ENCODE data around the gene STAG1. TPM values are rescaled to one million over a fixed set of nuclear protein-coding genes. Genes with fewer than 3 reads are reported as not detected.

Gene STAG1
- polyA plus RNA-seq, 1 donor from 2014 or later = 30.8 TPM

GRCh38 chr3:136545664-136546268, 206.4 kb downstream of the STAG1 start:
- no peaks in the 10 kb centered on the region for H4K20me1 ChIP-seq (ENCODE audit: insufficient read depth)
- H3K27ac ChIP-seq (ENCODE audit: low read length) = no peak overlapping the region
- no peaks in the 10 kb centered on the region for H3F3A ChIP-seq (ENCODE audit: insufficient read depth, low read length, poor library complexity, severe bottlenecking)
- H3K27me3 ChIP-seq (ENCODE audit: insufficient read depth, low read depth, low read length) = no peaks in the 10 kb centered on the region
- no peaks in the 10 kb centered on the region for H3K9me2 ChIP-seq (ENCODE audit: insufficient read depth, low read length)
- no peaks in the 10 kb centered on the region for H3K79me2 ChIP-seq (replicated peaks; ENCODE audit: insufficient read depth, low read length)
- H3K36me3 ChIP-seq (ENCODE audit: insufficient read depth, low read length) = no peaks in the 10 kb centered on the region
- no peak overlapping the region for H2AFZ ChIP-seq (ENCODE audit: low read depth, low read length)
- H3K4me2 ChIP-seq (ENCODE audit: low read length) = no peak overlapping the region
- no peak overlapping the region for H3K9ac ChIP-seq (ENCODE audit: low read length)
- no peak for TF ChIP-seq TAF1 (IDR thresholded peaks at IDR 0.05; ENCODE audit: low read depth)
- peak; percentile 49 for TF ChIP-seq SMC3 (conservative IDR thresholded peaks at IDR 0.05; ENCODE audit: poor library complexity)
- TF ChIP-seq, protein P1, sequence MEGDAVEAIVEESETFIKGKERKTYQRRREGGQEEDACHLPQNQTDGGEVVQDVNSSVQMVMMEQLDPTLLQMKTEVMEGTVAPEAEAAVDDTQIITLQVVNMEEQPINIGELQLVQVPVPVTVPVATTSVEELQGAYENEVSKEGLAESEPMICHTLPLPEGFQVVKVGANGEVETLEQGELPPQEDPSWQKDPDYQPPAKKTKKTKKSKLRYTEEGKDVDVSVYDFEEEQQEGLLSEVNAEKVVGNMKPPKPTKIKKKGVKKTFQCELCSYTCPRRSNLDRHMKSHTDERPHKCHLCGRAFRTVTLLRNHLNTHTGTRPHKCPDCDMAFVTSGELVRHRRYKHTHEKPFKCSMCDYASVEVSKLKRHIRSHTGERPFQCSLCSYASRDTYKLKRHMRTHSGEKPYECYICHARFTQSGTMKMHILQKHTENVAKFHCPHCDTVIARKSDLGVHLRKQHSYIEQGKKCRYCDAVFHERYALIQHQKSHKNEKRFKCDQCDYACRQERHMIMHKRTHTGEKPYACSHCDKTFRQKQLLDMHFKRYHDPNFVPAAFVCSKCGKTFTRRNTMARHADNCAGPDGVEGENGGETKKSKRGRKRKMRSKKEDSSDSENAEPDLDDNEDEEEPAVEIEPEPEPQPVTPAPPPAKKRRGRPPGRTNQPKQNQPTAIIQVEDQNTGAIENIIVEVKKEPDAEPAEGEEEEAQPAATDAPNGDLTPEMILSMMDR (IDR thresholded peaks at IDR 0.05; ENCODE audit: poor library complexity, severe bottlenecking) = peak; percentile 53
- no peak for TF ChIP-seq EZH2 (IDR thresholded peaks at IDR 0.05; ENCODE audit: borderline replicate concordance, insufficient read depth, low read length, poor library complexity, severe bottlenecking)
- TF ChIP-seq RAD21 (conservative IDR thresholded peaks at IDR 0.05) = peak; percentile 52
- H3K9me3 ChIP-seq (ENCODE audit: low read length) = no peaks in the 10 kb centered on the region
- no peak overlapping the region for H3K4me3 ChIP-seq (ENCODE audit: low read length)

DNA sequence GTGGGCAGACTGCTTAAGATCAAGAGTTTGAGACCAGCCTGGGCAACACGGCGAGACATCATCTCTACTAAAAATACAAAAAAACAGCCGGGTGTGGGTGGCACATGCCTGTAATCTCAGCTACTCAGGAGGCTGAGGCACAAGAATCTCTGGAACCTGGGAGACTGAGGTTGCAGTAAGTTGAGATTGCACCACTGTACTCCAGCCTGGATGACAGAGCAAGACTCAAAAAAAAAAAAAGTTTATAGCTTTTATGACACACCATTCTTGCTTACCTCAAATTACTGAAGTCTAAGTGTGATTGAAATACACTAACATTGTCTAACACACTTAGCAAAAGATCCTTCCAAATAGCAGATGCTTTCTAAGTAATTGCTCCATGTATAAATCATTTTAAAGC, 207.6 kb downstream of the STAG1 start:
- no peaks in the 10 kb centered on the region for H4K20me1 ChIP-seq (ENCODE audit: insufficient read depth)
- H3K9me2 ChIP-seq (ENCODE audit: insufficient read depth, low read length) = no peaks in the 10 kb centered on the region
- TF ChIP-seq EZH2 (IDR thresholded peaks at IDR 0.05; ENCODE audit: borderline replicate concordance, insufficient read depth, low read length, poor library complexity, severe bottlenecking) (no peak), SMC3 (conservative IDR thresholded peaks at IDR 0.05; ENCODE audit: poor library complexity) (no peak), RAD21 (conservative IDR thresholded peaks at IDR 0.05) (no peak), TAF1 (IDR thresholded peaks at IDR 0.05; ENCODE audit: low read depth) (no peak), REST (IDR thresholded peaks at IDR 0.05; ENCODE audit: borderline replicate concordance) (no peak), EP300 (conservative IDR thresholded peaks at IDR 0.05; ENCODE audit: poor library complexity, severe bottlenecking) (no peak), POLR2AphosphoS5 (IDR thresholded peaks at IDR 0.05) (no peak), MXI1 (conservative IDR thresholded peaks at IDR 0.05; ENCODE audit: poor library complexity, severe bottlenecking) (no peak)
- TF ChIP-seq, protein P1 (IDR thresholded peaks at IDR 0.05; ENCODE audit: poor library complexity, severe bottlenecking) = no peak
- no peak overlapping the region for H3K9ac ChIP-seq (ENCODE audit: low read length)
- no peaks in the 10 kb centered on the region for H3K79me2 ChIP-seq (replicated peaks; ENCODE audit: insufficient read depth, low read length)
- no peak overlapping the region for H3K4me2 ChIP-seq (ENCODE audit: low read length)
- no peaks in the 10 kb centered on the region for H3K36me3 ChIP-seq (ENCODE audit: insufficient read depth, low read length)
- no peaks in the 10 kb centered on the region for H3K9me3 ChIP-seq (ENCODE audit: low read length)
- no peaks in the 10 kb centered on the region for H3F3A ChIP-seq (ENCODE audit: insufficient read depth, low read length, poor library complexity, severe bottlenecking)
- no peak overlapping the region for H2AFZ ChIP-seq (ENCODE audit: low read depth, low read length)
- no peaks in the 10 kb centered on the region for H3K27me3 ChIP-seq (ENCODE audit: insufficient read depth, low read depth, low read length)
- no peak overlapping the region for H3K27ac ChIP-seq (ENCODE audit: low read length)
- no peak overlapping the region for H3K4me3 ChIP-seq (ENCODE audit: low read length)

Measured in neural cell (in vitro differentiated cells).